DND-41 (cell line): ENCODE measurements around the gene CD300H.

Experiments
- CTCF ChIP-seq: IDR thresholded peaks from 2 replicates; pipeline ENCODE4 v1.5.1; 2012; ENCODE audit warnings: borderline replicate concordance, low read length, moderate library complexity, mild to moderate bottlenecking; ENCODE audit not compliant: poor library complexity, severe bottlenecking; ENCODE audit errors: extremely low read depth
- EZH2 ChIP-seq: IDR thresholded peaks from 3 replicates; pipeline ENCODE4 v1.6.1; 2012; ENCODE audit warnings: borderline replicate concordance, low read depth, mild to moderate bottlenecking, moderate library complexity, low read length, inconsistent platforms; ENCODE audit not compliant: severe bottlenecking

DNA sequence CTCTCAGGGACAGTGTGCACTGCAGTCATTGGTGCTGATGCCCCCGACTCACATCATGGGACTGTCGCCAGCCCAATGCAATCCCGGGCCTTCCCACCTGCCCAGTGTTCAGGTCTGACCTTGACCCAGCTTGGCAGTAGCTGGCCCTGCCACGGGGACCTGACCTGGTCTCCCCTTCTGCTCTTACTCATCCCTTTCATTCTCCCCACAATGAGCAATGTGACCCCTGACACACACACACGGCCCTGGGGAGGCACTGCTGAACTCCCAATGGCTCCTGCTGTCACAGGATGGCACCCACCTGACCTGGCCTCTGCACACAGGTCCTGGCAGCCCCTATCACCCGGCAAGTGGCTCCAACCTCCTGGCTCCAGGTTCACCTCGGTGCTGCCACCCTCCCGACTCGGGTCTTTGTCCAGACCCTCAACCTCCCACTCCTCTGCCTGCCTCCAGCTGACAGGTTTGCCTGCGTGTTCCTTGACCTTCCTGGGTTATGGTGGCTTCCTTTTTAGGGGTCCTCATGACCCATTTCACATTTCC, 28.0 kb downstream of the CD300H start:
- TF ChIP-seq CTCF (no peak), EZH2 (no peak)
